HG02852 (cell line): ENCODE data around the gene MAB21L3.

ENCODE experiments used
- ATAC-seq: cut with Tn5 transposase; IDR thresholded peaks from one replicate; pipeline ENCODE4 v1.9.1; 2021; ENCODE audit warnings: mild to moderate bottlenecking, moderate library complexity; ENCODE audit not compliant: unreplicated experiment

The MAB21L3 gene

GRCh38 chr1:116107371-116107770, 3.8 kb upstream of the MAB21L3 start:
- ATAC-seq, result no peak

- ATAC-seq, result no peak
These were observed 374 bp downstream of the MAB21L3 start for GRCh38 chr1:116111524-116112021.

DNA sequence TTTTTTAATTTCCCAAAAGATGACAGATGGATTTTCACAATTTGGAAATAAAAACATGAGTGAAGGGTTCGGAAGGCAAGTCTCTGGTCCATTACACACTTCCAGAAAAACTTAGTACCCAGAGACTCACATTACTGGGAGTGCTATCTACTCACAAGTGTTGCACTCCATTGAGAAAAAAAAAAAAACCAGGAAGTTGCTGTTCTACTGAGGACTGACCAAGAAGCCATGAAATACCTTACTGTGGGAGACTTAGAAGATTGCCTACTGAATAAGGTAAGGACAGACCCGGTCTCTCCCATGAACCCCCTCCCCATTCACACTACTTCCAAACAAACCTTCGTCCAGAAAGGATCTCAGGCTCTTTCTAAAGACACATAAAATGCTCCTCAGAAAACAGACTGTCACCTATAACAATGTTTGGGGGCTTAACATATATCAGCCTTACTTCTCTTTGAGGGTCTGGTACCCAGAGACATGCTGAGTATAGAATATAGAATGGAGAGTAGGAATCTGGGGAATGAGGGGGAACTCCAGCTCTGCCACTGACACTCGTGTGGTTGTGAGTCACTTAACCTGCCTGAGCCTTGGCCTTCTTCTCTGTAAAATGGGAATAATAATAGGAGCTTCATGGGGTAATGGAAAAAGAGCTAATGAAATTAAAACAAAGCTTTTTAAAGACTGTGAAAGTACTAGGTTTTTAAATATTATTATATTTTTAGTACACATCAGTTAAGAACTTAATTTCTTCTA, 1.4 kb downstream of the MAB21L3 start:
- ATAC-seq, result no peak

DNA sequence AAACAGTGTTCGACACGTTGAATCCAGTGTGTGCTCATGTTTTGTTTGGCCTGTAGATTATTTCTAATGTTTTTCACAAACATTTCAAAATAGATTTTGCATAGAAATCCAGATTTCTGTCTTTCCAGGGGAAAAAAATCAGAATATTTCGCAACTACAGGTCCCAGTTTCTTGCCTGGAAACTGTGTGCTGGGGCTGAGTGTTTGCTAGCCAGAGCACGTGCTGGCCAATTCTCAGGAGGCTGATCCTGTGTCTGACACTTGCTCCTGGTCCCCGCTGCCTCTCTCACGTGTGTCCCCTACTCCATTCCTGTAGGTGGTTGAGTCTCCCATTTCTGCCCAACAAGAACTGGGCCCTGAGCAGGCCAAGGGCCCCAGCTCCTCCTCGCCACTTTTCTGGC, 2.4 kb downstream of the MAB21L3 start:
- ATAC-seq, result no peak

DNA sequence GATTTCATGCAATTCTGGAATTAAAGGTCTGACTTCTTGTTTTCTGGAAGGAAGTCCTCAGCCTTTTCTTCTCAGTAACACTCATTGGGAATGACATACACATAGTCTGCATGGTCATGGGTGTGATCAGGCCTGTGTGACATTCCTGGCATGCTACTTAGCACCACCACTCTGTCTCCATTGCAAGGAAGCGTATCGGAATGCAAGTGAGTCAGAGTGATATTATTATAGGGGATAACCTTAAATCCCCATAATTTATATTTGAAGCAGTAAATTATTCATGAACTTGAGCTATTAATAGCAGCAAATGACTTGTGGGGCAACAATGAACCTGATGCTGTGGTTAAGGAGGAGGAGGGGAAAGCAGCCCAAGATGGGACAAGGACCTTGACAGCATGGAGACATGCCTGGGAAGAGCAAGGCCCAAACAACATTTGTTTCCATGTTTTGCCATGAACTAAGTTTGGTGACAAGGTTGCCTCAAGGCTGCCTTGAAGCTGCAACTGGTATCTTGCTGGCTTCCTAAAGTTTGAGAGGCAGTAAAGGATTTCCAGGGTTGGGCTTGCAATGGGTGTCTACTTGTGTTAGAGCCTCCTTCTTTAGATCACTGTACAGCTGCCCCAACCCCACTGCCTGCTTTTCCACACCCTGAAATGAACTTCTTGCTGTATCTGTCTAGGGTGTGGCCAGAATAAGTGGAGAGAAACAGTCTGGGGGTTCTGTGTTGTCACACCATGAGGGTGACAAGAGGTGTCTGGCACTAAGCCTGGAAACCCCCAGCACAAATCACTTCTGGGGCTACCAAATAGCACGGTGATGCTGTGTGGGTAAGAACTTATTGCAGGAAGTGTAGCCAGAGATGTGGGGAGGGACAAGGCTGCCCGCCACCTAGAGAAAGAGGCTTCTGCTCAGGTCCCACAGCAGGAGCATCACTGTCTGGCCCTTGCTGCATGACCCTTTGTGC, 4.6 kb downstream of the MAB21L3 start:
- no peak for ATAC-seq

DNA sequence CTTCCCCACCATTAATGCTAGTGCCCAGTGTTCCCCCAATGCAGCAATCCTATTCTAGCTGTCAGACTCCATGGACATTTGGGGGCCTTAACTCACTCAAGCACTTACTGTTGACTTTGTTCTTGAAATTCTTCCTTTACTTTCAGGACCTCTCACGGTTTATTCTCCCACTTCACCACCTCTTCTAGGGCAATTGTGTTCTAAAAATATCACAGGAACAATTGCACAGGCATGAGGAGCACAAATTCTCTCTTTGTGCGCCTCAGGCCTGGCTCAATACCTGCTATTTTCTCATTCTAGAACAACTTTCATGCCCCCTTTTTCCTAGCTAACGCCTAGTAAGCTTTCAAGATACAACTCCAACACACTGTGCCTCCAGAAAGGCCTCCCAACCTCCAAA, 7.3 kb downstream of the MAB21L3 start:
- no peak for ATAC-seq

GRCh38 chr1:116119876-116120275, 8.7 kb downstream of the MAB21L3 start:
- ATAC-seq, result no peak

DNA sequence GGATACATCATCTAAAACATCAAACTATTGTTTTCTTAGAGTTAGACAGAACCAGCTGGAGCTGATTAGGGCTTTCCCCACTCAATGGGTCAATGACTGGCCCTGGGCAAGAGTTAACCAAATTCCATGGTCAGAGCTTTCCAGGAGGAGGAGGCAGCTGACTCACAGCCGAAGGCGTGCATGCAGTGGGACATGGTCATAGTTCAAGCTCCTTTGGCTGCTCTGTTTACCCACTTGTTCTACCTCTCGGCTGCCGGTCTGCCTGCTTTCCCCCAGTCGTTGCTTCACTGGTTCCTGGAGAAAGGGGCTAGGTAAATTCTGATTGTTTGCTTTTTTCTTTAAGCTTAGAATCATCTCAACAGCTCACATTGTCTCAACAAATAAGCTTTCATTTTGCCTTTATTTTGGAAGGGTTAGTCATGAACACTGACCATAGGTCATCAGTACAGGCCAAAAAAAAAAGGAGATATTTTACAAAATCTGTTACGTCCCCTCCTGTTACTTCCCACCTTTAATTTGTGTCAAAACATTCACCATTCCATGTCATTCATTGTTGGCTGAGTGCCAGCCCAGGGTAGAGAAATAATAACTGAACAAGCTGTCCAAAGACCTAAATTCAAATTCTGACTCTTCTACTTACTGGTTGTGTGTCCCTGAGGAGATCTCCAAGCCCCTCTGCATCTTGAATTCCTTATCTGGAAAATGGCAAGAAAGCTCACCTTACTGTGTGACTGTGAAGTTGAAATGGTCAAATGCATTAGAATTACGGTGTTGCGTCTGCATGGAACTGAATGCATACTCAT, 12.0 kb downstream of the MAB21L3 start:
- no peak for ATAC-seq

DNA sequence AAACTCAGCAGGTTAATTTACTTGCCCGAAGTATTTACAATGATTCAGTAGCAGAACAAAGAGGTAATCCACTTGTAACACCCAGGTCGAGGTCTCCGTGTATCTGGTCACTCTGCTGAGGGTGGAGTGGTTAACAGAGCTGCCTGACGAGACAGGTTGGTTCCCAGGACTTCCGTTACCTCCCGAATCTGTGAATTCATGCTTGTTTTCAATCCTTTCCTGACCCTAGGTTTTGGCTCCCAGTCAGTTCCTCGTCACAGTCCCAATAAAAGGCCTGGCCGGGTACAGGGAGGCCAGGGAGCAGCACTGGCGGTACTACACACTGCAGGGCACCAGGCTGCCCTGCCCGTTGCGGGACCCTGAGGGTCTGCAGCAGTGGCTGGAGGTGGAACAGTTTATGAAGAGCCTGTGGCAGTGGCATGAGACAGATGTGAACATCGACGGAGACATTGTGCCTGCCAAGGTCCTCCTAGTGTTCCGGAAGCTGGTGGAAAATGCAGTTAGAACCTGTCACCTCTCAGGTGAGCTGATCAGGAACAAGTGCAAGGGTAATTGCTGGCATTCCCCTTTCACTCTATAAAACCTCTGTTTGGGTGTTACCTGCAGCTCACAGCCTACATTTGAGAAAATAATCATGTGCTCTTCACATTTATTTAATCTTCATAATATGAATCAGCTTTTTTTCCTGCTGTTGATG, 12.8 kb downstream of the MAB21L3 start:
- no peak for ATAC-seq

GRCh38 chr1:116125758-116126157, 14.6 kb downstream of the MAB21L3 start:
- no peak for ATAC-seq

DNA sequence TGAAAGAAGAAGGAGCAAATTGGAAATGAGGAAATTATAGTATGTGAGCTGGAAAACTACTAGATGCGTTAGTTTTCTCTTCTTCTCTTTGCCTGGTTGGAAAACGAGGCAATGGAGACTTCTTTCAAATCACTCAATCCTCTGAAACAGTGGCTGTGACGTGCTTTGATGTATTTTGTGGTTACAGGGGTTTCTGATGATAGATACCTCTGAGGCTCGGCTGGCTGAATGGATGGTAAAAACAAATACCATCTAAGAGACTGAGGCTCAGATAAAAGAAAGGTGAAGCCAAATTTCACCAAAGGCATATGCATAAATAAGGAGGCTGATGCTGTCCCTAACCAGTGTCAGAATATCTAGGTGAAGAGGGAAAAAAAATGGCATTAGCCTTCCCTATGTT, 15.1 kb downstream of the MAB21L3 start:
- no peak for ATAC-seq

GRCh38 chr1:116127123-116127847, 16.1 kb downstream of the MAB21L3 start:
- no peak for ATAC-seq

DNA sequence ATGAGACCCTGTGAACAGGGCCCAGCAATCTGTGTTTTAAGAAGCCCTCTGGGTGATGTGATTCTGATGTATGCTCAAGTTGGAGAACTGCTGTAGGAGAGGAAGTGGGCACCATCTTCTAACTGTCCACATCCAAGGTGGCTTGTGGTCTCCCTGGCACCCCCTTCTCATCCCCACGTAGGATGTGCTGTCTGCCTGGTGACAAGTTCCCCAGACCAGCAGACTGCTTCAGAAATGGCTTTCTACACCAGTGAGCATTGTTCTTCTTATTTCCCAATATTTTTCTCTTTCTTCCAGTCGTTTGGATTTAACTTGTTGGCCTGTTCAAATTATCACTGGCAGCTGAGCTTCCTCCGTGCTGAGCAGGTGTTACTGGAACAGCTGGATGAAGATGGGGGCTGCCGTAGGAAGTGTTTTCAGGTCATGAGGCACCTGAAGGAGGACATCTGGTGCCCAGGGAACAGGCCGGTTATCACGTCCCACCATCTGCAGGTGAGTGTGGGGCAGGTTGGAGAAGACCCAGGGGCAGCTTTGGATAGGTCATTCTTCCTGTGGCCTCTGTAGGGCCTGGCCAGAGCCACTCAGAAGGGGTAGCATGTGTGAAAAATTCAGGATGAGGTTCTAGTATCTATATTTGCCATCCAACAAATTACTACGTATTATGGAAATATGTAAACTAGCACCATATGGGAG, 16.8 kb downstream of the MAB21L3 start:
- no peak for ATAC-seq

GRCh38 chr1:116128664-116129063, 17.5 kb downstream of the MAB21L3 start:
- no peak for ATAC-seq

GRCh38 chr1:116129537-116129936, 18.3 kb downstream of the MAB21L3 start:
- ATAC-seq, result no peak

GRCh38 chr1:116130356-116130755, 19.2 kb downstream of the MAB21L3 start:
- ATAC-seq, result no peak

GRCh38 chr1:116131170-116131569, 20.0 kb downstream of the MAB21L3 start:
- ATAC-seq, result no peak

DNA sequence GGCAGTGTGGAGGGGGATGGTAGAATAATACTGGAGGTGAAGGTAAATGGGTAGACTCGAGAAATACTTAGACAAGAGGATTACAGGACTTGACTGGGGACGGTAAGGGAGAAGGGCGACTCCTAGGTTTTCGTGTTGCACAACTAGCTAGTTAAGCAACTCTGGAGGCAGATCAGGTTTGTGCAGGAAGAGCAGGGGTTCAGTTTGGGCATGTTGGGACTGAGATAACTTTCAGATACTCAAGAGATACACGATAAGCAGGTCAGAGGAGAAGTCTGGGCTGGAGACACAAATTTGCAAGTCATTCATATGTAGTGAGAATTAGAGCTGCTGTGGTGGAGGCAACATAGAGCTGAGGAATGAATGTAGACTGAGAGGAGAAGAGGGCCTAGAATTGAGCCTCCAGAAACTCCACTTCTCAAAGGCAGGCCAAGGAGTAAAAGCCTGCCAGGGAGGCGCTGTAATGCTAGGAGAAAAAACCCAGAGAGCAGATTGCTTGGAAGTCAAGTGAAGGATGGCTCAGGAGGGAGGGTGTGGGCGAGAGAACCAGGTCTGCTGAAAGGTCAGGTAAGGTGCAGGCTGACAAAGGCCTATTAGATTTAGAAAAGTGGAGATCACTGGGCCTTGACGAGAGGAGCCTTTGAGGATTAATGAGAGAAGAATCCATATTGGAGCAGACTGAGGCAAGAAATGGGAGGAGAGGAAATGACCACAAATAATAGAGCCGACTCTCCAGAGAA, 20.8 kb downstream of the MAB21L3 start:
- no peak for ATAC-seq
